GM12891 (cell line): ENCODE measurements around the gene SLC1A2.

Experiments
- DNase-seq: peaks from one replicate; pipeline ENCODE4 v3.0.0; 2011; ENCODE audit warnings: low spot score; ENCODE audit not compliant: insufficient read length
- FAIRE-seq: peaks from 2 replicates; lab custom pipeline; 2011; peaks lifted over from hg19 to GRCh38; lab: Jason Lieb, UNC
- PAX5 ChIP-seq: IDR thresholded peaks from 2 replicates; pipeline ENCODE4 v1.6.1; 2011; ENCODE audit warnings: low read length, moderate library complexity, mild to moderate bottlenecking; ENCODE audit not compliant: insufficient read depth, severe bottlenecking
- POLR2A ChIP-seq: IDR thresholded peaks from 2 replicates; pipeline ENCODE4 v1.6.1; 2011; ENCODE audit warnings: low read depth, low read length, control low read depth
- POLR2AphosphoS5 ChIP-seq: IDR thresholded peaks from 2 replicates; pipeline ENCODE4 v1.6.1; 2011; ENCODE audit warnings: low read depth, low read length, control low read depth
- POU2F2 ChIP-seq: IDR thresholded peaks from 2 replicates; pipeline ENCODE4 v1.6.1; 2011; ENCODE audit warnings: low read depth, mild to moderate bottlenecking, control low read depth, low read length, moderate library complexity
- SPI1 ChIP-seq: IDR thresholded peaks from 2 replicates; pipeline ENCODE4 v1.6.1; 2011; ENCODE audit warnings: low read depth, low read length, control low read depth
- TAF1 ChIP-seq: IDR thresholded peaks from 2 replicates; pipeline ENCODE4 v1.6.1; 2011; ENCODE audit warnings: low read depth, low read length, control low read depth

The SLC1A2 gene

DNA sequence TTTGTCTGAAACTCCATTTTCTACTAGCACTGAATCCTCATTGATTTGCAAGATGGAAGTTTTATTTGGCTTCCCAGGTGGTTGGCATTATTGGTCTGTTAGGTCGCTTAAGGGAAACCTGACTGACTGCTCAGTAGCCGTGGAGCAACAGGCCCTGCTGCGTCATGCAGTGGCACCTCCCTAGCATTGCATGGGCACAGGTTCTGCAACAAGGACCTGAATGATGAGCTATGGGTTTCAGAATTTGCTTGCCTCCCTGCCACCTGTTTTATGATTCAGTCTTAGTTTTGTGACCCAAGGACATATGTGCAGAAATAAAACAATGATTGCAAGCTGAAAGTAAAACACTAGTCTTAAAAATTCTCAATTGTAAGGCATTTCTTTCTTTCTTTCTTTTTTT lies 128.5 kb downstream of the SLC1A2 start:
- TF ChIP-seq PAX5, result no peak
- no peak for TF ChIP-seq POU2F2
- TF ChIP-seq POLR2AphosphoS5, result no peak
- no peak for TF ChIP-seq POLR2A
- no peak for TF ChIP-seq TAF1
- no peak for TF ChIP-seq SPI1
- DNase-seq, result no peak
- FAIRE-seq, result no peak

DNA sequence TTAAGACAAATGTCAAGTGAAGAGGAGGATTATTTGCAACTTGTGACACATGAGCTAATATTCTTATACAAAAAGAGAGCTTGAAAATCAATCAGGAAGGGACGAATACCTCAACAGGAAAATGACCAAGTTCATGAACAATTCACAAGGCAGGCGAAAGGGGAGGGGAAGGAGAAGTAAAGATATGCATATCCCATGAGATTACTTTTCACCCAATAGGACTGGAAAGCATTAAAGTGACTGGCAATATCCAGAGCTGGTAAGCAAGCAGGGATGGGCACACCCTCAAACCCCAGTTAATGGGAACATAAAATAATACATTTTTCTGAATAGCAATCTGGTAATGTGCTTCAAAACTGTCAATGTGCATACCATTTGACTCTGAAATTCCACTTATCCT lies 129.5 kb downstream of the SLC1A2 start:
- DNase-seq (no peak), FAIRE-seq (no peak)
- no peak for TF ChIP-seq POU2F2
- no peak for TF ChIP-seq TAF1
- TF ChIP-seq POLR2A, result no peak
- no peak for TF ChIP-seq SPI1
- TF ChIP-seq POLR2AphosphoS5, result no peak
- no peak for TF ChIP-seq PAX5

DNA sequence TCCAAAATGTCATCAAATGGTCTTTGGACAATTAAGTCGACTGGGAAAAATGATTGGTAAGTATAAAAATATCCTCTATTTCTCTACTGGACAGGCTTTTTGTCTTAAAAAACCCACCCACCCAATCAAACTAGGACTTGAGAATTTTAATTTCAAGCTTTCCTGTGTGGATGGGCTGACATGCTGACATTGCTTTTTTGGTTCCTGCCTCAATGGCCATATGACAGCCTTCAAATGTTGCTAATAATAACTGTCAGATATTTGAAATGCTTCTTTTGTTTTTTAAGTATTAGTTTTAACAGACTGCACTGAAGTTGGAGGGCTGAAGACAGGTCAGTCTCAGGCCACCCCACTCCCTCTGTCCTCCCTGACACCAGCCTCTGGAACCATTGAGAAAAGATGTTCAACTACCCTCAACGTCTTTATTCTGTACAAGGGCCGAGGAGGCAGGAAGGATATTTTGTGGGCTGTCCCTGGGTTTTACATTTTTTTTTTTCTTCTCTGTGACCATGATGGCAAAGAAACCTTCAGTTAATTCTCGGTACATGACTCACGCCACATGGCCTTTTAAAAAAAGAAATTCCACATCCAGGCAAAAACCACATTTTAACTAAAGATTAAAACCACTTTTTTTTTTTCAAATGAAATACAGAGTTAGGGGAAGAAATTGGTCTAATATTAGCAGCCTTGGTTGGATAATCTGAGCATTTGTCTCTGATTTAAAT lies 130.4 kb downstream of the SLC1A2 start:
- TF ChIP-seq SPI1, result no peak
- FAIRE-seq (no peak), DNase-seq (no peak)

DNA sequence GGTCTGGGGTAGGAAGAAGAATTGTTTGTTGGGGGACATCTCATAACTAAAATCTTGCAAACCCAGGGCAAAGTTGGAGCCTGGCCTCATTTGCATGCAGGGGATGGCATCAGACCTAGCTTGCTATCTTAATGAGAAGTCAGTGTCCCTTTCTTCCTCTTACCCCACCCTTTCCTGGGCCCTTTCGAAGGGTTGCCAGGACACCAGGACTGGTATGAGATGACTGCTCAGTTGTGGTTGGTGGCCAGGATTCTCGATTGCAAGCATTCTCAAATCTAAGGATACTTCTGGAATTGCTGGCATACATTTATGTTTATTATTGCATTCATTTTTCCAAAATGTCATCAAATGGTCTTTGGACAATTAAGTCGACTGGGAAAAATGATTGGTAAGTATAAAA lies 131.0 kb downstream of the SLC1A2 start:
- FAIRE-seq, result no peak
- no peak for DNase-seq
- no peak for TF ChIP-seq POLR2A
- no peak for TF ChIP-seq POU2F2
- TF ChIP-seq POLR2AphosphoS5, result no peak
- no peak for TF ChIP-seq PAX5
- TF ChIP-seq TAF1, result no peak
- no peak for TF ChIP-seq SPI1

DNA sequence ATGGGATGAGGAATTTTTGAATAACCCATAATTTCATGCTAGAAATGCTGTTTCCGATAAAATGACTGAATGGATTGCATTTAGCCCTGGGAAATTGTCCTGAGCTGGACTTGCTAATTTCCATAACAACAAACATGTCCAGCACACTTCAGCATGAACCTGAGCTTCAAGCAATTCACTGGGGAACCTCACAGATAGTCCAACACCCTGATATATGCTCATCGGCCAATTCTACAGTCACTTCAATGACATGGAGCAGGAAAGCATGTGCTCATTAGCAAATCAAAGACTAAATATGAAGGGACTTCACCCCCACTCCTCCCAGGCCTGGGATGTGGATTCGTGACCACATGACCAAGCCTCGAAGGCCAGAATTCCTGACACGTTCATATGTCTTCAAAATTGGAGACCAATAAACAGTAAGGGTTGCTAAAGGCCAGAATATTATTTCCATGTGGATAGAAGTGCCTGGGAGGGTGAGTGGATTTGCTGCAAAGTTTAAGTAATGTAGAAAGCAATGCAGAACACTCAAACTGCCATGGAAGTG lies 131.9 kb downstream of the SLC1A2 start:
- FAIRE-seq (no peak), DNase-seq (no peak)
- TF ChIP-seq PAX5, result no peak
- TF ChIP-seq POU2F2, result no peak
- no peak for TF ChIP-seq POLR2A
- no peak for TF ChIP-seq SPI1
- no peak for TF ChIP-seq TAF1
- no peak for TF ChIP-seq POLR2AphosphoS5

DNA sequence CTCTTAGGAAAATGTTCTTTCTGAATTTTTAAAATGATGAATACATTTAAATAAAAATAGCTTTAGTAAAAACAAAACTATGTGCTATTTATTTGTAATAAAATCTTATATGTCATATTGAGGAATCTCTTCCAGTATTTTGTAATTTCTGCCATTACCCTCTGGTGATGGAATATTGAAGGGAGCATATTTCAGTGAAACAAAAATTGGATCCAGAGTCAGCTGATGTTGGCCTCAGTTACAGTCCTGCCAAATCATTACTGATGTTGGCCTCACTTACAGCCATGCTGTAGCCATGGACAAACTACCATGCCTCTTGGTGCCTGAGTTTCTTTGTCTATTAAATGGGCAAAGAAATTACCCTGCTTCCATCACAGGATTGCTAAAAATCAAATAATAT lies 133.2 kb downstream of the SLC1A2 start:
- DNase-seq (no peak), FAIRE-seq (no peak)
- TF ChIP-seq POU2F2 (no peak), PAX5 (no peak), TAF1 (no peak), POLR2A (no peak), SPI1 (no peak), POLR2AphosphoS5 (no peak)

DNA sequence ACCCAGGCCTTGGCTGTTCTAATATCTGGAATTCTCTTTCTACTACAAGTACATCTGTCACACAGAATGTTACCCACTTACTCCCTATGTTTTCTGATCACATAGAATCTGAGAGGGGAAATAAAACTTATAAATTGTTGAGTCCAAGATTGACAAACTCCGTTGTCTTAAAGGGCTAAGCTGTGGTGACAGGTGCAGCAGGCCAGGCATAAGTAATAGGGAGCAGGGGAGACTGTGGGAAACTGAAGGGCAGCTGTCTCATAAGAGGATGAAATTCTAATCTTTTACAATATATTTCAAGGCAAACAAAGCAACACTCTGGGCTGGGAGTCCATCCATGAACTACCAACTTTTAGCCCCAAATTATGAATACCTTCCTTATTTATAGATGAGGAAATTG lies 133.9 kb downstream of the SLC1A2 start:
- no peak for TF ChIP-seq TAF1
- TF ChIP-seq POU2F2, result no peak
- no peak for TF ChIP-seq SPI1
- no peak for TF ChIP-seq POLR2A
- TF ChIP-seq POLR2AphosphoS5, result no peak
- no peak for TF ChIP-seq PAX5
- DNase-seq (no peak), FAIRE-seq (no peak)

DNA sequence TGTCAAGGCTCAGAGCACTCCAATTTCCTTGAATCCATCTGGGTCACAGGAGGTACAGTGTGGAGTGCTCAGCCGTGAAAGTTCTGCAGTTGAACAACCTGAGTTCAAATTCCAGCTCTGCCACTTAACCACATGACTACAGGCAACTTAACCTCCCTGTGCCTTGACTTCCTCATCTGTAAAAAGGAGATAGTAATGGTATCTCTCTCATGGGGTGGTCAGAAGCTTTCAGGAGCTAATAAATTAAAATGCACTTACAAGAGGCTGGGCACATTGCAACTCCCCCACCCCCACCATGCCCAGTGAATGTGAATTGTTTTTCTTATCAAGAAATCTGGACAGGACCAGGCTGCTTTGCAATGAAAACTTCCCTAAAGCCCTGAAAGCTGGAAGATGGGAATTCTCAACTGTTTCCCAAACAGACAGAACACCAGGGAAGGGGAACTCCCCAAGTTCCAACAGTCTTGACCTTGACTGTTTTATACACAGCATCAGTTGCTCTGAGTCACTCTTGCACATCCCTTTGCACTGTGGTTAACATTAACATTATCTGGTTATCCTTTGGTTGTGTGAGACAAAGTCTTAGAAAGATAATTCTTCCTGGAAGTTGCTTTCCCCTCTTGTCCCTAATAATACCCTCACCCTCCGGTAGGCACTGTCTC lies 137.0 kb downstream of the SLC1A2 start:
- FAIRE-seq (peak; percentile 40), DNase-seq (no peak)
- TF ChIP-seq SPI1, result no peak
- TF ChIP-seq POLR2A, result no peak
- TF ChIP-seq POLR2AphosphoS5, result no peak
- no peak for TF ChIP-seq PAX5
- no peak for TF ChIP-seq POU2F2
- no peak for TF ChIP-seq TAF1

DNA sequence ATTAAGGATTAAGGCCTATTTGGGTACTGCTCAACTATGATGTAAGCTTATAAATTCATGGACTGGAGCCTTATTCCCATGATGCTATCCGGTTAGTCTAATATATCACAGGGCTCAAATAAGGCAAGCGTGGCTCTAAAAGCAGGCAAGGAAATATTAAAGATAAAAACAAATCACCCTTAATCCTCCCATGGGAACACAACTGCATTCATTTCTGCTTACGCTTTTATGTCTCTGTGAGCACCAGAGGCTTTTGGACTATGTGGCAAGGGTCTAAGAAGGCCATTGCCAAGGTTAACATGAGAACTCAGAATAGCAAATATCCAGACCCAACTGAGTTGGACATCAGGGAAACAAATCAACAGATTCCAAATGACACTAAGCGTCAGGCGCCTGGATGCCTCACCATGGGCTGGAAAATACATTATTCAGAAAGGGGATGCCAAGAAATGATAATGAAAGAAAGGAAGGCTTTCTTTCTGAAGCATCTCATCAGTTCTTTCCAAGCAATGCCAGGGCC lies 138.1 kb downstream of the SLC1A2 start:
- DNase-seq, result no peak
- no peak for TF ChIP-seq POLR2AphosphoS5
- no peak for TF ChIP-seq POU2F2
- TF ChIP-seq POLR2A, result no peak
- TF ChIP-seq TAF1, result no peak
- TF ChIP-seq SPI1, result no peak
- no peak for TF ChIP-seq PAX5
- FAIRE-seq, result no peak

DNA sequence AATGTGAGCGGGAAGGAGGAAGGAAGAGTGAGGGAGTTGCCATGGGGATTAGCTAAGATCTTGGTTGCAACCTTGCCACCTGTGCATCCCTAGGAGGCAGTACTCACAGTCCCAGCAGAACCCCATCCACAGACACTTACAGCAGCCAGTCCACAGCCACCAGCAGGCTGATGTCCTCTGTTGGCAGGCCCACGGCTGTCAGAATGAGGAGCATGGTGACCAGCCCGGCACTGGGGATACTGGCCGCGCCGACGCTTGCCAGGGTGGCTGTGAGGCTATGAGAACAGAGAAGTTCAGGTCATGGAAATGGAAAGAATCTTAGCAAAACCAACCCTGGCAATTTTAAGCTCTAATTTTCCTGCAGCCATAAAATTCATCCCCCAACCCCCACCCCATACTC lies 138.6 kb downstream of the SLC1A2 start:
- DNase-seq (no peak), FAIRE-seq (no peak)
- TF ChIP-seq TAF1 (no peak), POU2F2 (no peak), SPI1 (no peak), PAX5 (no peak), POLR2AphosphoS5 (no peak), POLR2A (no peak)
